ENCODE data around the gene ITPRIP. TPM values are rescaled to one million over a fixed set of nuclear protein-coding genes. Genes with fewer than 3 reads are reported as not detected.

Gene ITPRIP
- polyA plus RNA-seq, 1 of the 3 experiments (the other 2 are of a cell fraction), result 22.1 TPM

DNA sequence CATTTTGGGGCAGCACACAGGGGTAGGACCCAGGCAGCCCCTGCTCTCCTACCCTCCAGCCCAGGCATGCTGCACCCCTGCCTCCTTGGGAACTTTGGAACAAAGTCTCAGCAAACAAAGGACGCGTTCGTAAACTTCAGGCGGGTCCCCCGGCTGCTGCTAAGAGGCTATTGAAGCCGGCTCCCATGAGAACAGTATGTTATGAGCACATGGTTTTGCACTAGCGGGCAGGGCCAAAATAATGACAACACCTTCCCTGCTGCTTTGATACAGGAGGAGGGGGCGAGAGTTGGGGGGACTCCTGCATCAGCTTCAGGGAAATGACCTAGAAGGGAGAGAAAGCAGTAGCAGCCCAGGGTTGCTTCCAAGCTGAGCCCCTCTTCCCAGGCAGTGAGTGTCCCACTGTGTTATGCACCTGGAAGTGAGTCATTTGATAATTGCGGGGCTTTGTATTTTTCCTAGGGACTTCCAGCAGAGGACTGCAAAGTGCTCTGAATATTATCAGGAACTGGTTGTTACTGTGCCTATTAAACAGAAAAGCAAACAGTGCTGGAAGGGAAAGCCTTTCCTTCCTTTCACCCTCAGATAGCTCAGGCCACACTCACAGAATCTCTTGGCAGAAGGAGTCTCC lies 6.9 kb downstream of the ITPRIP start (continued):
- TF ChIP-seq EZH2phosphoT487 (IDR thresholded peaks at IDR 0.05; ENCODE audit: borderline replicate concordance, low read depth) (no peak), FOSL2 (IDR thresholded peaks at IDR 0.05; ENCODE audit: borderline replicate concordance, low read depth) (peak; percentile 59; the same call in 1 of the 2 replicates)

DNA sequence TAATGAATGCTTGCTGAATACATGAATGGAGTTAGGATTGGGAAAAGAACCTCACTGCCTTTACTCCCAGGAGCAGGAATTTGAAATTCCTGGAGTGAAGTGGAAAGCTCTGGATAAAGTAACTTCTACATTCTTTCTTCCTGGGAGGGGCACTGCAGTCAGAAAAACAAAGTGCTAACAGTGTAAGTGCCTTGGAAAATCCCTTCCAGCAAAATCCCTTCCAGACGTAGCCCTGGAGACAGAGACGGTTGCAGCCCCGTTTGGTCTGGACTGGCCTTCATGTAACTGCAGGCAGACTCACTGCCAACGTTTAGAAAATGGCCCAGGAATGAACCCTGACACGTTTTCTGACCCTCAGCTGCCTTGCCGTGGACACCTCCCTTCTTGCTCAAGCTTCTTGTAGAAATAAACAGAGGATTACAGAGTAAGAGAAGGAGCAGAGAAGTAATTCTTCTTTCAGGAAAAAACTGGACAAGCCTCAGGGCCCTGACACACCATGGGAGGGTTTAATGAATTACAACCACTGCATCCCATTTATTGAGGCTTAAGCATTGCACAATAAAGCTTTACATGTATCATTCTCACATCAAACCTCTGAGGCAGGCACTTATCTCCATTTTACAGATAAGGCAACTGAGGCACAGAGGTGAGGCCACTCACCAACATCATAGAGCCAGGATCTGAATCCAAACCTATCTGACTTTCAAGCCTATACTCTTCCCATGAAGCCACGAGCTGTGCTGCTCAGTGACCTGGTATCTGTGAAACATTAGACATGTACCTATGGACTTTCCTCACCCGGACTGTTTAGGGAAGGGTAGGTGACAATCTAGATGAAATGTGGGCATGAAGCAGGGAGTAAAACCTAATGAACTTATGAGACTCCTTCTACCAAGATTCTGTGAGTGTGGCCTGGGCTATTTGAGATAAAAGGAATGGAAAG lies 7.8 kb downstream of the ITPRIP start:
- Histone ChIP-seq H4K20me1 (ENCODE audit: insufficient read depth) (peaks cover 18% of the 10 kb centered on the region), H3K27ac (ENCODE audit: low read depth in 2 of 2, low read length in 1 of 2) (peak overlapping the region; percentile 80 to 96), H3K36me3 (replicated peaks in 1 of 2; ENCODE audit: control insufficient read depth in 1 of 2, insufficient read depth in 2 of 2, low read length in 1 of 2) (no peaks in the 10 kb centered on the region), H2AFZ (ENCODE audit: low read depth) (no peak overlapping the region), H3K9me2 (no peaks in the 10 kb centered on the region), H3K79me2 (ENCODE audit: insufficient read depth) (peaks cover 87% of the 10 kb centered on the region), H3K9ac (peak overlapping the region; percentile 83), H3F3A (replicated peaks; ENCODE audit: insufficient read depth) (peaks cover 55% of the 10 kb centered on the region), H3K27me3 (ENCODE audit: insufficient read depth) (no peaks in the 10 kb centered on the region), H3K4me1 (ENCODE audit: control insufficient read depth in 1 of 2, insufficient read depth in 2 of 2, low read depth in 1 of 2, low read length in 1 of 2) (peaks cover 48 to 69% of the 10 kb centered on the region in 2 experiments), H3K9me3 (no peaks in the 10 kb centered on the region), H3K4me3 (ENCODE audit: low read depth in 2 of 2, low read length in 1 of 2) (no peak overlapping the region), H3K4me2 (peak overlapping the region; percentile 69)
- TF ChIP-seq ELF1 (IDR thresholded peaks at IDR 0.05) (no peak), MAX (IDR thresholded peaks at IDR 0.05; ENCODE audit: low read depth) (no peak), RXRA (IDR thresholded peaks at IDR 0.05; ENCODE audit: borderline replicate concordance, low read depth) (peak; percentile 53; the same call in 1 of the 2 replicates), REST (IDR thresholded peaks at IDR 0.05; ENCODE audit: low read depth, low read length) (no peak), SIN3A (IDR thresholded peaks at IDR 0.05; ENCODE audit: borderline replicate concordance, low read depth, low read length) (no peak), USF1 (IDR thresholded peaks at IDR 0.05; ENCODE audit: borderline replicate concordance, low read depth) (no peak), POLR2AphosphoS5 (IDR thresholded peaks at IDR 0.05; ENCODE audit: low read depth, low read length) (no peak), EZH2phosphoT487 (IDR thresholded peaks at IDR 0.05; ENCODE audit: borderline replicate concordance, low read depth) (no peak), MEF2A (IDR thresholded peaks at IDR 0.05; ENCODE audit: borderline replicate concordance, low read depth) (no peak), IRF3 (IDR thresholded peaks at IDR 0.05; ENCODE audit: low read depth, low read length) (no peak), TCF12 (IDR thresholded peaks at IDR 0.05) (peak; percentile 26; the same call in 1 of the 2 replicates), EP300 (IDR thresholded peaks at IDR 0.05; ENCODE audit: borderline replicate concordance in 1 of 2, low read depth in 1 of 2, low read length in 1 of 2) (no peak)
- CTCF ChIA-PET, result interaction anchor here (0.7 to 4.3 kb wide), 5 partner anchors 9 to 429 kb away, joined by 3 to 21 read pairs (median 8); partner anchors contain the start of gene CFAP58
- WGBS (ENCODE audit: low lambda C conversion rate), result 22% methylated on average over 8 of the region's 8 CpGs
- POLR2A ChIA-PET, result no interaction called here
- DNase-seq, result no peak

Measured in SK-N-SH (cell line).